HEK293T (cell line): ENCODE results near the gene RNF20.

Experiments
- ARNT ChIP-seq: fragments of 450-650 bp; IDR thresholded peaks from 2 replicates; pipeline ENCODE4 v1.6.1; 2017; ENCODE audit warnings: mild to moderate bottlenecking
- BHLHE40 ChIP-seq: fragments of 450-650 bp; IDR thresholded peaks from 2 replicates; pipeline ENCODE4 v1.6.1; 2016; ENCODE audit warnings: mild to moderate bottlenecking, moderate library complexity, borderline replicate concordance
- ELF4 ChIP-seq: fragments of 450-650 bp; IDR thresholded peaks from 2 replicates; pipeline ENCODE4 v1.6.1; 2017; ENCODE audit warnings: antibody characterized with exemption
- FOXA1 ChIP-seq: fragments of 450-650 bp; IDR thresholded peaks from 2 replicates; pipeline ENCODE4 v1.6.1; 2016; ENCODE audit warnings: mild to moderate bottlenecking
- FOXK2 ChIP-seq: fragments of 450-650 bp; IDR thresholded peaks from 2 replicates; pipeline ENCODE4 v1.6.1; 2016; ENCODE audit warnings: mild to moderate bottlenecking
- NFRKB ChIP-seq: fragments of 450-650 bp; IDR thresholded peaks from 2 replicates; pipeline ENCODE4 v1.6.1; 2016; ENCODE audit warnings: mild to moderate bottlenecking, moderate library complexity
- SP1 ChIP-seq: fragments of 450-650 bp; IDR thresholded peaks from 2 replicates; pipeline ENCODE4 v1.6.1; 2017
- SUZ12 ChIP-seq: fragments of 450-650 bp; IDR thresholded peaks from 2 replicates; pipeline ENCODE4 v1.6.1; 2016; ENCODE audit warnings: mild to moderate bottlenecking
- TARDBP ChIP-seq: fragments of 450-650 bp; IDR thresholded peaks from 2 replicates; pipeline ENCODE4 v1.6.1; 2016
- ZNF384 ChIP-seq: fragments of 450-650 bp; IDR thresholded peaks from 2 replicates; pipeline ENCODE4 v1.6.1; 2016
- TF ChIP-seq, protein P1 (sequence below): fragments of 450-650 bp; IDR thresholded peaks from 2 replicates; pipeline ENCODE4 v1.6.1; 2016

DNA sequence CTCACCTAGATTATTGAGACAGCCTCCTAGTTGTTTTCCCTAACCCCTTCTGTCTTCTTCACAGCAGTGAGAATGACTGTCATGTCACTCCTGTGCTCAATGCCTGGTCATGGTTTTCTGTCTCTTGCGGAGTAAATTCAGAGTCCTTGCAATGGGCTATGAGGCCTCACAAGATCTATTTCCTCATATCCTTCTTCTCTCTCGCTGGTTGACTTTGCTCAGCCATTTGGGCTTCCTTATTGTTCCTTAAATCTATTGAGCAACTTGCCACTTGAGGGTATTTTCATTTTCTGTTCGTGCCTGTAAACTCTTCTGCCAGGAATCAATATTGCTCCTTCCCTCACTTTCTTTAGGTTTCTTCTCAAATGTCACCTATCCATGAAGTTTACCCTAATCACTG is 52.1 kb downstream of the RNF20 start:
- TF ChIP-seq SP1 (no peak), ARNT (no peak), FOXK2 (no peak), BHLHE40 (no peak), FOXA1 (no peak), SUZ12 (no peak), ELF4 (no peak), TARDBP (no peak), ZNF384 (no peak), NFRKB (no peak)
- TF ChIP-seq, protein P1, sequence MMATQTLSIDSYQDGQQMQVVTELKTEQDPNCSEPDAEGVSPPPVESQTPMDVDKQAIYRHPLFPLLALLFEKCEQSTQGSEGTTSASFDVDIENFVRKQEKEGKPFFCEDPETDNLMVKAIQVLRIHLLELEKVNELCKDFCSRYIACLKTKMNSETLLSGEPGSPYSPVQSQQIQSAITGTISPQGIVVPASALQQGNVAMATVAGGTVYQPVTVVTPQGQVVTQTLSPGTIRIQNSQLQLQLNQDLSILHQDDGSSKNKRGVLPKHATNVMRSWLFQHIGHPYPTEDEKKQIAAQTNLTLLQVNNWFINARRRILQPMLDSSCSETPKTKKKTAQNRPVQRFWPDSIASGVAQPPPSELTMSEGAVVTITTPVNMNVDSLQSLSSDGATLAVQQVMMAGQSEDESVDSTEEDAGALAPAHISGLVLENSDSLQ: no peak
